ENCODE measurements around the gene WDR41.
"Not testable (repeated sequence)": the region's sequence is repeated elsewhere in the genome, so short reads cannot be mapped to it uniquely, and the experiment has no call there.

Gene WDR41

DNA sequence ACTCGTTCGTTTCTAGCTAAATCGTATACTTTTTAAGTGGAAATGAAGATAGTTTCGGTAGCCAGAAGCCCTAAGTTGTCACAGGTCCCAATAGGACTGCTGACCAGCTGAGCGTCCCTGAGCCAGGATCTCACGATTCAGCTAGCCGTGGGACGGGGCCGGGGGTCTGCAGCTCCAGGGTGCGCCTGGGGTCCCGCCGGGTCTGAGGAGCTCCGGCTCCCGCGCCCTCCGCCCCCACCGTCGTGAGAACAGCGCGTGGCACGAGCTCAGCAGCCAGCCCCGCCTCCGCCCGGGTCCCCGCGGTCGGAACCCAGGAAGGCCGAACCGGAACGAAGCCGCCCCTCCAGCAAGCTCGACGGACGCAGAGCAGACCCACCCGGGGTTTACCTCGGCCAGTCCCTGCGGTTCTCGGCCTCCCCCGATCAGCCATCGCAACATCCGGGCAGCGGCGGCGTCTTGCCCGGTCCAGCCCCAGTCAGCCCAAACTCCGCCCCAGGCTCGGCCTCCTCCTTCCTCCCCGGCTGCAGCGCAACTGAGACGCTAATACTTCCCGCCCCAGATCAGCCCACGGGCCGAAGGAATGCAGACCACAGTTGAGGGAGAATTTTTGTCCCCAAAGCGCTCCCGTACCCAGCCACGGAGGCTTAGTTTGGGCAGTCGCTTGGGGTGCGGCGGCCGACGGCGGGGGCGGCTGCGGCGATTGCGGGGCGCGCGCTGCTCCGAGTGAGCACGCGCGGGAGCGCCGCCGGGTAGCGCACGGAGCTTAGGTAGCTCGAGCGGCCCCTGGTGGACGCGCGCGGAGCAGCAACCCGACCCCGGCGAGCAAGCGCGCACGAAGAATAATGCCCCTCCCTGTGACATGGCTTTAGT is at the start of gene WDR41:
Gene WDR41 (minus strand): TSS at position 534 of the 870 bp plus-strand sequence. CDS start 96 bp downstream, at position 438.
- H3K4me3 ChIP-seq (ENCODE audit: low read depth, low read length), result peak within 1 kb of the TSS; percentile 84

DNA sequence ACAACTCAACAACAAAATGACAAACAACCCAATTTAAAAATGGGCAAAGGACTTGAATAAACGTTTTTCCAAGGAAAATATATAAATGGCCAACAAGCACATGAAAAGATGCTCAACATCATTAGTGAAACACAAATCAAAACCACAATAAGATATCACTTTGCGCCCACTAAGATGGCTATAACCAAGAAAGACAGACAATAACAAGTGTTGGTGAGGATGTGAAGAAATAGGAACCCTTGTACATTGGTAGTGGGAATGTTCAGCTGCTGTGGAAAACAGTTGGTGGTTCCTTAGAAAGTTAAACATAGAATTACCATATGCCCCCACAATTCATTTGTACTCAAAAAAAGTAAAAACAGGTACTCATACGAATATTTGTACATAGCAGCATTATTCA is 39.2 kb upstream of the WDR41 start:
- H3K4me3 ChIP-seq (ENCODE audit: low read depth, low read length), result no peak overlapping the region

GRCh38 chr5:77518304-77518703 is 26.2 kb upstream of the WDR41 start:
- H3K4me3 ChIP-seq (ENCODE audit: low read depth, low read length), result no peak overlapping the region

GRCh38 chr5:77514457-77514856 is 22.3 kb upstream of the WDR41 start:
- no peak overlapping the region for H3K4me3 ChIP-seq (ENCODE audit: low read depth, low read length)

GRCh38 chr5:77513321-77513720 is 21.2 kb upstream of the WDR41 start:
- H3K4me3 ChIP-seq (ENCODE audit: low read depth, low read length), result no peak overlapping the region

- H3K4me3 ChIP-seq (ENCODE audit: low read depth, low read length), result not testable (repeated sequence)
Measured at GRCh38 chr5:77501132-77501531, 9.0 kb upstream of the WDR41 start.

- no peak overlapping the region for H3K4me3 ChIP-seq (ENCODE audit: low read depth, low read length)
Measured at GRCh38 chr5:77499973-77500372, 7.9 kb upstream of the WDR41 start.

GRCh38 chr5:77499441-77499840 is 7.3 kb upstream of the WDR41 start:
- no peak overlapping the region for H3K4me3 ChIP-seq (ENCODE audit: low read depth, low read length)

GRCh38 chr5:77498952-77499351 is 6.8 kb upstream of the WDR41 start:
- no peak overlapping the region for H3K4me3 ChIP-seq (ENCODE audit: low read depth, low read length)

GRCh38 chr5:77494935-77495334 is 2.8 kb upstream of the WDR41 start:
- no peak overlapping the region for H3K4me3 ChIP-seq (ENCODE audit: low read depth, low read length)

DNA sequence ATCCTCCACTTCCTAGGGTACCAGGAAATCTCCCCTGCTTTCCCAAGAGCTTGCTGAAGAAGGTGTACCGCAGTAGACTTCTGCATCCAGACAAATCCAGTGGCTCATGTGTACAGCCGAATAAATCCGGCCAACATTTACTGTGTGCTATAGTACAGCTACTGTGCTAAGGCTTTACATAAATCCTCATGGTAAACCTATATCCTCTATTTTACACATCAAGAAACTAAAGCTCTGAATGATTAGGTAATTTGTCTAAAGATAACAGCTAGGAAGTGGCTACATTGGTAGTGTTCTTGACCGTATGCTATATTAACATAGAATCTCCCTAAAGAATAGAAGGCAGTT is 511 bp upstream of the WDR41 start:
- peak overlapping the region; percentile 84 for H3K4me3 ChIP-seq (ENCODE audit: low read depth, low read length)

DNA sequence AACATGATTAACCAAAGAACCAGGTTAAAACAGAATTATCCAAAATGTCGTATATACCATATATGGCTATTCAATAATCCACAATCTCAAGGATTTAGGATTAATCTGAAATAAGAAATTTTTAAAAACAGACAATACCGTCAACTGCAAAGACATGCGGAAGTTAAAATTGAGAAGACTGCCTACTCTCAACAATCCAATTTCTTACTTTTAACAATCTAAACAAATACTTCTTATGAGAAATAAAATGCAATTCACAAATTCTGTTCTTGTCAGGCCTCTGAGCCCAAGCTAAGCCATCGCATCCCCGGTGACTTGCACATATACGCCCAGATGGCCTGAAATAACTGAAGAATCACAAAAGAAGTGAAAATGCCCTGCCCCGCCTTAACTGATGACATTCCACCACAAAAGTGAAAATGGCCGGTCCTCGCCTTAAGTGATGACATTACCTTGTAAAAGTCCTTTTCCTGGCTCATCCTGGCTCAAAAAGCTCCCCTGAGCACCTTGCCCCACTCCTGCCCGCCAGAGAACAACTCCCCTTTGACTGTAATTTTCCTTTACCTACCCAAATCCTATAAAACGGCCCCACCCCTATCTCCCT is 1.3 kb downstream of the WDR41 start:
- peak overlapping the region; percentile 84 for H3K4me3 ChIP-seq (ENCODE audit: low read depth, low read length)

DNA sequence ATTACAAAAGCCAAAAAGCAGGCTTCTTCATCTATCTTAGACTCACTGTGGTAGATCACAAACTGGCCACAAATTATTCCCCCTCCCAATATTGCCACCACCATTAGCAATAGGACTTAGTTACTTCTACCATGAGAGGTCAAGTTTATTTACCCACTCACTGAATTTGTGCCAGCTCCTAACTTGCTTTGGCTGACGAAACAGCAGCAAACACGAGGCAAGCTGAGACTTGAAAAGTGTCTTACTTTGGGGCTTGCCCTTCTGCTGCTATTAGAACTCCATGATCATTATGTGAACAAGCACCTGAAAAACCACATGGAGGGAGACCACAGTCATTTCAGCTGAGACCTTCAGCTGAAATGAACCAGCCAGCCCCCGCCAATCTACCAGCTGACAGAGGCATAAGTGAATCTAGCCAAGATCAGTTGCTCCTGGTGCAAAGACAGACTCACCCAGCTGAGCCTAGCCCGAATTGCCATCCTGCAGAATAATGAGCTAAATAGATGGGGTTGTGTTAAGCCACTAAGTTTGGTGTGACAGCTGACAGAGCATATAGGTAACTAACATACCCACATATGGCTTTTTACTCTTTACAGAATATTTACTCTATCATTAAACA is 5.7 kb downstream of the WDR41 start:
- no peak overlapping the region for H3K4me3 ChIP-seq (ENCODE audit: low read depth, low read length)

DNA sequence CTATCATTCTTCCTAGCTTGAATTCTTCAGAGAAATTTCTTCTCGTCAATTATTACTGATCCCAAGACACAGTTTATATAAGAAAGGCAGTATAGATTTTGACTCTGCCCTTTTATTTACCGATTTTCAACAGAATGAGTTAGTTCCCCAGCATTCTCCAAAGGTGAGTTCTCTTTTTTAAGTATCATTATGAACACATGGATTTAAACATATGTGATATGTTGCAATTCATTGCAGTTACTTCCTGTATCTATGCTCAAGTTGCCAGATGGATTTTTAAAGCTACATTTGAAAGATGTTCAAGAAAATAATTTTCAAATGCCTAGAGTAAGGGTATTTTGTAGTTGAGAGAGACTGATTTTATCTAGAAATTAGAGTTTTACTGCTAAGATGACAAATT is 8.4 kb downstream of the WDR41 start:
- H3K4me3 ChIP-seq (ENCODE audit: low read depth, low read length), result no peak overlapping the region

GRCh38 chr5:77475041-77475440 is 17.1 kb downstream of the WDR41 start:
- H3K4me3 ChIP-seq (ENCODE audit: low read depth, low read length), result not testable (repeated sequence)

GRCh38 chr5:77468875-77469274 is 23.2 kb downstream of the WDR41 start:
- not testable (repeated sequence) for H3K4me3 ChIP-seq (ENCODE audit: low read depth, low read length)

GRCh38 chr5:77463905-77464304 is 28.2 kb downstream of the WDR41 start:
- no peak overlapping the region for H3K4me3 ChIP-seq (ENCODE audit: low read depth, low read length)

- H3K4me3 ChIP-seq (ENCODE audit: low read depth, low read length), result no peak overlapping the region
Measured at GRCh38 chr5:77461287-77461686, 30.8 kb downstream of the WDR41 start.

DNA sequence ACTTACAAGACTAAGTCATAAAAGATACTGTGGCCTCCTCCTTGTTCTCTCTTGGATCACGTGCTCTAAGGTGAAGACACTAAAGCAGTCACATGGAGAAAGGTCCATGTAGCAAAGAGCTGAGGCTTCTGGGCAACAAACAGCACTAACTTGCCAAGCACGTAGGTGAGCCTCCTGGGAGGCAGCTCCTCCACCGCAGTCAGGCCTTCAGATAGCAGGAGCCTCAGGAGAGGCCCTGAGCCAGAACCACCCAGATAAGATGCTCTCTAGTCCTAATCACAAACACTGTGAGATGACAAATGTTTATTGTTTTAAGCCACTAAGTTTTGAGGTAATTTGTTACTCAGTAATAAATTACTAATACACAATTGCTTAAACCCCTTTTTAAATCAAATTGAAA is 38.0 kb downstream of the WDR41 start:
- no peak overlapping the region for H3K4me3 ChIP-seq (ENCODE audit: low read depth, low read length)

- no peak overlapping the region for H3K4me3 ChIP-seq (ENCODE audit: low read depth, low read length)
Measured at GRCh38 chr5:77452351-77452750, 39.8 kb downstream of the WDR41 start.

DNA sequence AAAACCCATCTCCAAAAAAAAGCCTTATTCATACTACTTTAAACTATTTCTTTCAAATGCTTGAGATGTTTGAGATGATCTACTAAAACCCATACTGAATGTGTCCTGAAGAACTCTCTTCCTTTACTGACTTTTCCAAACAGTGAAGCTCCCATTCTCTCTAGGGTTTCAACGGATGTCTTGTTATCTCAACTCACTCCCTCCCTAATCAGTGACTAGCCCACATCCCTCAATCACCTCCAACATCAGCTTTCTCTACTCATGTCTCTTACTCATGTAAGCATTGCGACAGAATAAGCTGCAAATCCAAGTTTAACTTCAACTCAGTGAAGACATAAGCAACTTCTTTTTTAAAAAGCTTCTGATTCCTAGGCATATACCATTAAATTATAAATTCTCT is 42.1 kb downstream of the WDR41 start:
- H3K4me3 ChIP-seq (ENCODE audit: low read depth, low read length), result no peak overlapping the region

- H3K4me3 ChIP-seq (ENCODE audit: low read depth, low read length), result no peak overlapping the region
Measured at GRCh38 chr5:77449277-77449676, 42.8 kb downstream of the WDR41 start.
